GM19025 (cell line): ENCODE measurements around the gene HMGN3.
A peak's percentile ranks its signal among the peaks of the same experiment; 100 is the strongest.

Source experiments
- ATAC-seq: cut with Tn5 transposase; IDR thresholded peaks from one replicate; pipeline ENCODE4 v1.9.1; 2021; ENCODE audit warnings: mild to moderate bottlenecking, low read depth, moderate library complexity; ENCODE audit not compliant: unreplicated experiment

The HMGN3 gene

DNA sequence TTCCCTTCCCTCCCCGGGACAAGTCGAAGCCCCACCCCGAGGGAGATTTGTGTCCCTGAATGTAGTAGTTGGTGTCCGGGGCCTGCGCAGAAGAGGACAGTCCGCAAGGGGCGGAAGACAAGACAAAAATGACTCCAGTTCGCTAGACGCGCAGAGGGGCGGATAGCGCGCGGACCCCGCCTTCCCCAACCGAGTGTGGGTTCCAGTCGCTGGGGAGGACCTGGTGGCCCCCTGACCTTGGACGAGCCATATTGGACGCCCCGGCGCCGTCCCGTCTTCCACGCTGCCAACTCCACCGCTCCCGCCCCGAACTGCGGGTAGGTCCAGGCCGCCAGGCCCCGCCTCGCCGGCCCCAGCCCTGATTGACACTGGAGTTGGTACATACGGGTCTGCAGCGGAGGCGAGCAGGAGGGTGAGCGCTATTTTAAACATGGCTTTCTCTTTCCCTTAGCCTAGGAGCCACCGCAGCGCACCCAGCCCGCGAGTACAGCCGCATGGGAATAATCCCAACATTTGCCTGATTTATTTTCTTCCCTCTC, 802 bp downstream of the HMGN3 start:
- peak; percentile 65 for ATAC-seq

DNA sequence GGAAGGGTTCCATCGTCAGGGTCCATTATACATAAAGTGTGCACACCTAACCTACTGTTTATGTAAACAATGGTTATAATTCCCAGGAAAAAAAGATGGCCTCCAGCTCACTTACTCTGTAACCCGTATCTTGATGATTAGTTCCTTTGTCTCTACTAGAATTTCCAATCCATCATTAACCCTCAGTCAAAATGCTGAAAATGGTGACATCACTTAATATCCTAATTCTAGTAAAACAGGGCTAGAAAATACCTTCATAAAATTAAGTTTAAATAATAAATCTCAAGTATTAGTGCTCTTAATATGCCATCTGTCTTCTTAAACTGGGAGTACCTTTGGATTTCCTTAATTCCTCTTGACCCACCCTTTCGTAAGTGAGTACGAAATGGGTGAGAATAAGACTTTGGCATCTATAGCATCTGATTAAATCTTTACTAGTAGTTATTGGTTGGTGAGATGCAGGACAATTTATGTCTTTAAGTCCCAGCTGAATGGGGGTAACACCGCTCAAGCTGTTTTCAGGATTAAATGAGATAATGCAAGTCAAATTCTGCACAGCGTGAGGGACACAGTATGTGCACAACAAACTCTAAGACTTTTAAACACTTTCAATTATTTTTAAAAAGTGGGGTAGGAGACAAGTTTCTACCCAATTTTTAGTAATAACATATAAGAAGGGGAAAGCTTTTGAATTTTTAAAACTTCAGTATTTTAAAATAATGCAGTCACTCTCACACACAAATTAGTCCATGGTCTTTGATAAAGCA, 1.6 kb downstream of the HMGN3 start:
- ATAC-seq, result no peak

DNA sequence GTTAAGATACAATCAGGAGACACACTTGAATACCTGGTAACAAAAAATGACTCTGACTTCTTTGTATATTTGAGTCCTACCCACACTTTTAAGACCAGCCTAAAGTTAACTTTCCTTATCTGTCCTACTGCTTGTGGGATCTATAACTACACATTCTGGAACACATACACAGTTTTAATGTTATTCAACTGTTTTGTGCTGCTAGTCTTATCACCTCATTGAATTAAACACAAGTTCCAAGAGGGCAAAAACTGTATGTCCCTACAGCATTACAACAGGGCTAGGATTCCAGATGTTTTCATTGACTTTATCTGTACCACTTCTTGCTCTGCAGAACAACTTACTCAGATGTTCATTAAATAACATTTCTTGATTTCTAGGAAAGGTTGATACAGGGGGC, 2.8 kb downstream of the HMGN3 start:
- no peak for ATAC-seq

DNA sequence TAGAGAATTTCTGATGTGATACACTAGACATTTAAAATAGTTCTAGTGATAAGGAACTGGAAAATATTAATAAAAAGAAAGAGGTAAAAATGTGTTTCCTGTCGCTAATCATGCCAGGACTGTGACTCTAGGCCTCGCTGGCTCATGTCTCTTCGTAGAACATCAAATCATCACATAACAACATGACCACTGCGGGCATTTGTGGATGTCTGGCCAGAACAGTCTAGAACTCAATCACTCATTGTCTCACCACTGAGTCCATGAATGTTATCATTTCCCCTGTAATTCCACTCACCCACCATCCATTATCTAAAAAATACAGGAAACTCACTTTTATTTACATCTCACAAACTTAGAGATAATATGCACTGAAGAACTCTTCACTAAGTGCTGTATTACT, 3.4 kb downstream of the HMGN3 start:
- no peak for ATAC-seq

DNA sequence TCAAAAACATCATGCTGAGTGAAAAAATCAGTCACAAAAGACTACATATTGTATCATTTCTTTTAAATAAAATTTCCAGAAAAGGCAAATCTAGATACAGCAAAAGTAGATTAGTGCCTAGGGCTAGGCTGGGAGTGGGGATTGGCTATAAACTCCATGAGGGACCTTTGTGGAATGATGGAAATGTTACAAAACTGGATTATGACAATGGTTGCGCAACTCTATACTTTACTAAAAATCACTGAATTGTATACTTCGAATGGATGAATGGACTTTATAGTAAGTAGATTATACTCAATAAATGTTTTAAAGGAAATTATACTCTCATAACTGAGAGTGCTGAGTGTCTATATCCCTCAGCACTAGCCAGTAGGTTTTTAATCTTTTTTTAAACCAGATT, 4.3 kb downstream of the HMGN3 start:
- no peak for ATAC-seq

DNA sequence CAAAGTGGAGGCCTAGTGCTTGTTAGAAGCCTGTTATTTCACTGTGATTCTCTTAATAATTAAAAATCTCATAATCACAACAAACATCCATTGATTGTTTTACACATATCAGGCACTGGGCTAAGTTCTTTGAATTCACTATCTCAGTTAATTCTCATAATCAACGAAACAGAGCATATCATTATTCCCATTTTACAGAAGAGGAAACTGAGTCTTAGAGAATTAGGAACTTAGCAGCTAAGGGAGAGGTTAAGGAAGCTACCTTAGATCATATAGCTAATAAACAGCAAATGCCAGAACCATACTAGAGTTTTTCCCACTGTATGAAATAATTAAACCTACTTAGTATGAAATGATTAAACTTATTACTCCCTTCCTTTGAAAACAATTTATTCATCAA, 7.0 kb downstream of the HMGN3 start:
- no peak for ATAC-seq

DNA sequence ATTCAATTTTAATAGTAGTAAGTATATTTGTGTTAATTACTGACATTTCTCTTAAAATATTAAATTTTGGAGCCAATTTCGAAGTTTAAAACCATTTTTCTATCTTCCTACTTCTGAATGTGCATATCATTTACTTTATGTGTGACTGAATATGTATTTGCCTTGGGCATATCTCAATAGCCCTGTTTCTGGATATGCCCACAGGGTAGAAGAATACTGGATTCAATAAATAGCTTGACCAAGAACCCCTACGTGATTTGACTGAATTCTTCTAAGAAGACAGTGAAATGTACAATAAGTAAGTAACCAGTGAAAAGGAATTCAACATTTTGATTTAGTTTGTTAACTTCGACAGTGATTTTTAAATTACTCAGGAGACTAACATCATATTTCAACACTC, 7.8 kb downstream of the HMGN3 start:
- no peak for ATAC-seq

DNA sequence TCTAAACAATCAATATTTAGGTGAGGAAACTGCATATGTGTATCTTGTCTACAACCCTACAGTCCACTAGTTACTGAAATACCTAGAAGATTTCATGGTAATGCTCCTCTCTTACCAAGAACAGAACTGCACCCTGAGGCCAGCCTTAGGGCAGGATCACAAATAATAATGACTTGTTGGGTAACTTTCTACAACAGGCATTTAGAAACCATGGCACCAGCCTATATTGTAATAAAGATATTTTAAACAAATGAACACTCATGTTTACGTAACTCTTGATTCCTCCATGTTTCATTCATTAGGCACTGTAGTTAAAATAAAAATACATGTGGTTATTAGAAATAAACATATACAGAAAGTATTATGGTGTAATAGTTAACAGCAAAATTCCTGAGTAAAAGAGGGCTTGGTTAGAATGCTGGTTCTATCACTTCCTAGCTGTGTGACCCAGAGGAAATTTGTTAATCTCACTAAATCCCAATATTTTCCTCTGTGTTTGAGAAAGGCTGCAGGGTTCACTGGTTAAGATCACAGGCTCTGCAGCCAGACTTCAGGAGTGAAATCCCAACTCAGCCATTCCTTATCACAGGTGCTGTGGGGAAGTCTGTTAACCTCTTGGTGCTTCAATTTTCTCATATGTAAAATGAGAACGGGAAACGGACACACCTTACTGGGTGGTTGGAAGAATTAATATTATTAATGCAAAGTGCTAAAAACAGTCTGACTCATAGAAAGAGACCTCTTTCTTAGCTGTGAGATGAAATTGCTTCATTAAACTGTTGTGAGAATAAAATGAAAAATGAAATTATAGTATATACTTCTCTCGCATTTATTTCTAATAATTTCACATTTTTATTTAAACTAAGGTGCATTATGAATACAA, 8.5 kb downstream of the HMGN3 start:
- ATAC-seq, result no peak

DNA sequence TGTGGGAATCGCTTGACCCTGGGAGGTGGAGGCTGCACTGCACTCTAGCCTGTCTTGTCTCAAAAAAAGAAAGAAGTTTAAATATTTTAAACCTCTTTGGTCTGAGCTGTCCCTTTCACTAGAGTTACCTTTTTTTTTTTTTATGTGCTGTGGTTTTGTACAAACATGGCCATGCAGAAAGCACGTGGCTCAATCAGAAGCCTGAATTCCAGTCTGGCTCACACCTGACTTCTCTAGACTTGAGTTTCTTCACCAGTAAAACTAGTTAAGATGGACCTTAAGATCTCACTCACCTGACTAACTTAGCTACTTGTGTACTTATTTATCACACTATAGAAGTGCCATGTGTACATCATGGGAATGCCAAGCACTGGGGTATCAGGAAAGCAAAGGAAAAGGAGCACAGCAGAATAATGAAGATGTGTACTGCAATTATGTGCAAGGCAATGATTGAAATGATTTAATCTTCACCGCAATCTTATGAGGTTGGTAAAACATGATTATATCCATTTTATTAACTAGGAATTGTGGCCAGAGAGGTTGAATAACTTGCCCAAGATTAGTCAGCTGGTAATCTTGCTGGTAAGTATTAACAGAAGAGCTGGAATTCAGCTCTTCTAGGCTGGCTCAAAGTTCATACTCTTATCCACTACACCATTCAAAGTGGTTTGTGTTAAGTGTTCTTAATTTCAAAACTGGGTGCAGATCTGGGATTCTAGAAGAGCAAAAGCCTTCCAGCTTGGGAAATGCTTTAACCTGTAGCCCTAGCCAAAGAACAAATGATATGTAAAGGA, 10.7 kb downstream of the HMGN3 start:
- no peak for ATAC-seq

DNA sequence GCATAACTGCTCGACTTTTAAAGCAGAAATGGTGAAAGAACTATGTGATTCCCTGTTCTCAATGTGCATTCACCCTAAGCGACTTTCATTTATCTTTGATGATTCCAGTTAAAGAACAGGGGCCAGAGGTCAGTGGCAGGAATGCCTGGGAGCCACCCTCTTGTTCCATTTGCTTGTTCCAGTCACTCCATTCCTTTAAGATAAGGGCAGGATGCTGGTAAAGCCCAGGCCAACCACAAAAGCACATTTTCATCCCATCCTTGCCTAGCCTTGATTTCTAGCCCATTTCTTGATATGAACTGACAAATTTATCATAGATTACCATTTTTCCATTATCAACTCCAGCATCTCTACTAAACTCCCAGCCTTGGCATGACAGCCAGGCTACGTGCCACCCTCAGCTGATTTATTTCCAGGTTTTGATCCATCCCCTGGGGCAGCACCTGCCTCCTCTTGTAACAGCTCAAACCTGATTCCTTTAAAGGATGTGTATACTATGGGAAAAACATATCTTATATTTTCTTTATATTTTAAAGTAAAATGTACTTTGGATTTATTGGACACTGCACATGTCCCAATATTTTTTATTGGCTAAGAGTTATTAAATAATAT, 19.2 kb downstream of the HMGN3 start:
- ATAC-seq, result no peak

DNA sequence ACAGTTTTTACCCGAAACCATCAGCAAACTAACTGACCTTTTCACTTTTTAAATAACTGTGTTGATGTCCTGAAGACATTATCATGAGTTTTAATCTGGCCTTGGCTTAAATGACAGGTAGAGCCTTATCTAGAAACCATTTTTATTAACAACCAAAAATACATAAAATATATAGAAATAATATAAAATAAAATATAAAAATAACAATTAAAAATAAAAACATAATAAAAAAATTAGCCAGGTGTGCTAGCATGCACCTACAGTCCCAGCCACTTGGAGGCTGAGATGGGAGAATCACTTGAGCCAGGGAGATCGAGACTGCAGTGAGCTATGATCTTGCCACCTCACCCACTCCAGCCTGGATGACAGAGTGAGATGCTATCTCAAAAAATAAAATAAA, 21.6 kb downstream of the HMGN3 start:
- ATAC-seq, result no peak

DNA sequence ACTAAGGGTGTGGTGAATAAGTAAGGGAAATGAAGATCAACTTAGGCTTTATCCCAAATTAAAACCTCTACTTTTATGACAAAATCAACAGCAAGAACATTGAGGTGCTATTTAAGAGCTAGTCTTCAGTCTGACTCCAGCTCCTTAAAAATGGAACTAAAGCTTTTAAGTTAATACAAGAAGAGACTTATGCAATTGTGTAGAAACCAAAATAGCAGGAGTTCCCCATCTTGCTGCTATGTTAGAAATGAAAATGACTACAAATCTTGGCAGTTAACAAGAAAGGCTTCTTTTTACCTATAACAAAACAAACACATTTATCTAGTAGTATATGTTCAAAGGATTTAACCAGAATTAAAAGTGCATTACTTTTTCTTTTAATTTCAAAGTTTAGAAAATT, 25.7 kb downstream of the HMGN3 start:
- ATAC-seq, result no peak

DNA sequence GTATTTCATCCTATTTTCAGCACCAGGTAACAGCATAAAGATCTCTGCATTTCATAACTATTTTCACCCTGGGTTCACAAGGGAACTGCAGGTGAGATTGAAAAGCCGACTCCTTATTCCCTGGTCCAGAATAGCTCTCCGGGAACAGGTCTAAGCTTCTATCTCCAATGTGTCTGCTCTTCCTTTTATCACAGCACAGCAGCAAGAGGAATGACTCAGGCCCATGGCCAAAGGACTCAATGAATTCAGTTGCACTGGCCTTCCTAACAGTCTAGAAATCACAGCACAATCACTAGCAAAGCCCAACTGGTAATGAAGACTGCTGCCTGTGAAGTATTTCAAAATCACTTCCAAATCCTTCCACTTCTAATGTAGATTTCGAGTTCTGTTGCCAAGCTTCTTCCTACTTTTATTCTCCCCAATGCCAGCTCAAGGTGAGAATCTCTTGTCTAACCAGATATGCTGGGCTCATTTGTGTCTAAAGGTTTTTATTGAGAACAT, 30.7 kb downstream of the HMGN3 start:
- ATAC-seq, result no peak

DNA sequence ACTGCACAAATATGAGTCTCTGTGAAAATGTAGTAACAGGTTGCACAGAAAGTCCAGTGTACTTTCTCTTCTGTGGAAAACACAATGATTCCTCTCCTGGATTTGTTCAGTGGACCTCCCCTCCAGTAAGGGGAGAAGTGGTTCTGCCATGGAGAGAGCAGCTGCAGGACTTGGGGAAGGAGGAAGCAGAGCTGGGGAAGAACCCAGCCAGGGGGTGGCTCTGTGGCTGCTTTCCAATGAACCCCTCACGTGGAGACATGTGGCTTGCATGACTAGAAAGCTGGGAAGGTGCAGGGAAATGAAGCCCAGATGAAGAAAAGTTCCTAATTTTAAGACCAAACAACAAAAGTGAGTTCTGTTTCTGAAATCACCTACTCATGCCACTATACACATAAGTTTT, 31.9 kb downstream of the HMGN3 start:
- no peak for ATAC-seq

DNA sequence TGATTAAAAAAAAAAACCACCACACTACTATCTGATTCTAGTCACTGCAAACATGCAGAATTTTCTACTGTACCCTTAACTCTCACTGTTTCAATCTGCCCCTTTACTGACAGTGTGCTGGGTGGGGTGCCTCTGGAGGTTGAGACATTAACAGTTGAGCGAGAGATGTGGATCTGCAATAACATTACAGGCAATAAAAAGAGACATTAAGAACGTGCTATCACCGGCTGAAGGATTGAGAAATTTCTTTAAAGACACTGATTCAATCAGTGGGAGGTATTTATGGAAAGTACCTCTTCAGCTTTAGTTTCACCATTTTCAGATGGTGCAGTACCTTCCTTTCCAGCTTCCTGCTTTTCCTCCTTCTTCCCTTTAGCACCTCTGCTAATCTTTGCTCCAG, 32.5 kb downstream of the HMGN3 start:
- no peak for ATAC-seq

DNA sequence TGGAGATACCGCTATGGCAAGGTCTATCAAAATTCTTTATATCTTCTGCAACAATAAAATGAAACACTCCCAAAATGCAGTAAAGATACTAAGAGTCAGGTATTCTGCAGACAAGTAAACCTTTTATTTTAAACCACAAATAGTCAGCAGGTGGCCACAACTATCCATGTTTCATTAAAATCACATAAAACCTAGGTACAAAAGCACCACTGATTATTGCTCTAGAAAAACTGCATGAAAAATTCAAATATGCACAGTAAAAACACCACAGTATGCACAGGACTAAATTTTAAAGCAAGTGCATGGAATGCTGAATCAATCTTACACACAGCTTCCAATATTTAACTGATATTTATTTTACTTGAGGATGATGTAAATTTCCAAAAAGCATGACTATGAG, 33.3 kb downstream of the HMGN3 start:
- ATAC-seq, result no peak

DNA sequence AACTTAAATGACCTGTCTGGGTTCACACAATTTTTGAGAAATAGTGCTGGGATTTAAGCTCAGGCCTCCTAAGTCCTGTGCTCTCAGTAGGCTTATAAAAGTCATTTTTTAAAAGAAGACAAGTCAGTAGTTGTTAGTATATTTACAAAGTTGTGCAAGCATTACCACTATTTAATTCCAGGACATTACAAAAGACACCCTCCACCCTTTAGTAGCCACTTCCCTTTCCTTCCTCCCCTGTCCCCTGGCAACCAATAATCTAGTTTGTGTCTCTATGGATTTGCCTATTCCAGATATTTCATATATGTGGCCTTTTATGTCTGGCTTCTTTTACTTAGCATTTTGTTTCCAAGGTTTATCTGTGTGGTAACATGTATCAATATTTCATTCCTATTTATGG, 37.6 kb downstream of the HMGN3 start:
- ATAC-seq, result no peak

DNA sequence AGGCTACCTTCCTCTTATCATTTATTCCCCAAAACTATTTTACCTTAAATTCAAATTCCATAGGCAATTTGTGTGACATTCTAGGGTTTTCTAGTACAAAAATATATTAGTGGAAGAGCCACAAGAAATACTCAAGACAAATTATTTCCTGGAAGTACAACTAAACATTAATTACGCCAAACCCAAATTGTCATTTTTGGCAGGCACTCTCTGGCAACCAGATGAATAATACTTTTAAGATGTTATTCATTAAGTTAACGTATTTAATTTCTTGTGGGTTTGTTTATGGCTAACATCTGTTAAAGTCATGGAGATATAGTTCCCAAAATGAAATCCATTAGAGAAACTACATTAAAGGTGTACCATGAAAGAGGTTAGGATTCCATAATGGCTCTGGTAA, 40.5 kb downstream of the HMGN3 start:
- ATAC-seq, result no peak

DNA sequence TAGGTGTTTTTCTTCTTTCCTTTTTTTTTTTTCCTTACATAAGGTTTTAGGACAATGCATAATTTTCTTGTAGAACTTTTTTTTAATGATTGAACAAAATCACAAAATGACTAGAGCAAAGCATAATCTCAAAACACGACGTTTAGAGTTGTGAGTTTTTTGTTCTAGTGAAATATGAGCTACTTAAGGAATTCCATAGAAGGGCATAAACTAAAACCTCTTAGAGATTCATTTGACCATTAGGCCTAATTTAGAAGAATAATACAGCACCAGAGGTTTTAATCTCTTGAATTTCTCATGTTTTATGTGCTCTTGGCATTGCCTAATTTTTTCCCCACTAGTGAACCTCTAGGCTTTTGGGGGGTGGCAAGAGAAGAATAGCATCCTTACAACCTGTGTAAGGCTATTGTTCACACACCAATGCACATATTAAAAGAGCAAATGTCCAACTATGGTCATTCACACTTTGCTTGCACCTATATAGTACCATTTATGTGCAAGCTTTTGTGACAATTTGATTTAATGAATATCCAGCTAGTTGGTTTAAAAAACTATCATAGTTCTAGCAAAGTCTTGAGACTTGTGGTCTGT, 44.6 kb downstream of the HMGN3 start:
- ATAC-seq, result no peak
